ENCODE data around the gene PRSS12.

The PRSS12 gene

GRCh38 chr4:118367872-118368271 lies 15.1 kb upstream of the PRSS12 start:
- ATAC-seq: no peak
- H3K4me3 Mint-ChIP-seq: no peak overlapping the region
- H3K27me3 Mint-ChIP-seq: peaks cover 3% of the 10 kb centered on the region
- no peaks in the 10 kb centered on the region for H3K4me1 Mint-ChIP-seq
- no peak overlapping the region for H3K27ac Mint-ChIP-seq
- no peak for DNase-seq
- H3K9me3 Mint-ChIP-seq: no peaks in the 10 kb centered on the region

- Mint-ChIP-seq H3K9me3 (no peaks in the 10 kb centered on the region), H3K4me3 (no peak overlapping the region), H3K4me1 (no peaks in the 10 kb centered on the region), H3K27me3 (peaks cover 7% of the 10 kb centered on the region), H3K27ac (no peak overlapping the region)
- no peak for ATAC-seq
- DNase-seq: no peak
These were observed 14.6 kb upstream of the PRSS12 start for GRCh38 chr4:118367361-118367760.

DNA sequence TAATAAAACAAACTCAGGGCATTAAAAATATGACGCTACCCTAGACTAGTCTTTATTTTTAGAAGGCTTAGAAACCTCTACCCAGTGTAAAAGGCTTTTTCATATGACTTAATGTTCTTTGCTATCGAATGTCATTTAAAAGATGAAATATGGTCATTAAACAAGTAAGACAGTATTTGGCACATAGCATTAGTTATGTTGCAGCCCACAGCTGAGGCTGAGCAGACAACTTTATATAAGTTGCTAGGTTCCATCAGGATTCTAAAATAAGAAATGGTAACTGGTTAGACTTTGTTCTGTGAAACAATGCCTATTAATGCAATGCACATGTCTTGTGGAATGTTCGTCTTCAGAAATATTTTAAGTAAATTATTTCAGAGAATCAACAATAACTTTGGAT lies 10.4 kb upstream of the PRSS12 start:
- Mint-ChIP-seq H3K4me3 (no peak overlapping the region), H3K4me1 (no peaks in the 10 kb centered on the region), H3K27ac (no peak overlapping the region), H3K27me3 (peaks cover 40% of the 10 kb centered on the region), H3K9me3 (no peaks in the 10 kb centered on the region)
- DNase-seq (no peak), ATAC-seq (no peak)

GRCh38 chr4:118361192-118361591 lies 8.4 kb upstream of the PRSS12 start:
- Mint-ChIP-seq H3K4me1 (no peaks in the 10 kb centered on the region), H3K9me3 (no peaks in the 10 kb centered on the region), H3K27ac (no peak overlapping the region), H3K4me3 (no peak overlapping the region), H3K27me3 (peaks cover 59% of the 10 kb centered on the region)
- no peak for ATAC-seq
- DNase-seq: no peak

DNA sequence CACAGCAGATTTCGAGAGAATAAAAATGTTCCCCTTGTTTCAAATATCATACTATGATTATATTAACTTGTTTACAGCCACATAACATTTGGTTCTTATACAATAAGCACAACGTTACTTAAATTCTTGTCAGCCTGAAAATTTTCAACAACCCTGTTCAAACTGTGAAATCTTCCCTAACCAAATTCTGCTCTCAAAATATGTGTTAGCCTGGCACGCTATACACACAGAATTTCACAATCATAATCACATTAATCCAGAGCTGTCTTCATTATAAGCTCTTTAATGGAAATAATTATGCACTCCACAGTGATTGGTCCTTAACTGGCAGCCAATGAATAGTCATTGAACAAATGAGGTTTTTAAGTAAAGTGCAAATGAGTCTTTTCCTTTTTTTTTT lies 7.3 kb upstream of the PRSS12 start:
- H3K27ac Mint-ChIP-seq: no peak overlapping the region
- H3K9me3 Mint-ChIP-seq: no peaks in the 10 kb centered on the region
- DNase-seq: no peak
- no peak overlapping the region for H3K4me3 Mint-ChIP-seq
- H3K4me1 Mint-ChIP-seq: no peaks in the 10 kb centered on the region
- no peak for ATAC-seq
- peaks cover 70% of the 10 kb centered on the region for H3K27me3 Mint-ChIP-seq

DNA sequence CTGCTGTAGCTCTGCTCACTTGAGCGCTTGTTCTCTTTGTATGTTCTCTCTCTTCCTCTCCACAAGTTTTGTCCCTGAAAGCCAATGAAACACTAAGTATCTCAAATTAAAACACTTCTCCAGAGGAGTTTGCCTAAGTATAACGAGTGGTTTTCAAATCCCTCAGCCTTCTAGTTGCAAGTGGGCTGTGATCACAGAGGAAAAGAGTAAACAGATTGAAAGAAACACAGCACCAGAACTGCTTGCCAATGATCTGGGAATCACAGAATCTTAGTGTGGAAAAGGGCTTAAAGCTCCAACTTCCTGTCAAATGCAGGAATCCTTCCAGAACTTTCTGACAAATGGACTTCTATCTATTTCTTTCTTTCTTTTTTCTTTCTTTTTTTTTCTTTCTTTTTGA lies 4.8 kb upstream of the PRSS12 start:
- peaks cover 9% of the 10 kb centered on the region for H3K4me1 Mint-ChIP-seq
- peaks cover 87% of the 10 kb centered on the region for H3K27me3 Mint-ChIP-seq
- no peaks in the 10 kb centered on the region for H3K9me3 Mint-ChIP-seq
- DNase-seq (no peak), ATAC-seq (no peak)
- H3K27ac Mint-ChIP-seq: no peak overlapping the region
- no peak overlapping the region for H3K4me3 Mint-ChIP-seq

GRCh38 chr4:118356731-118357130 lies 3.9 kb upstream of the PRSS12 start:
- Mint-ChIP-seq H3K4me3 (no peak overlapping the region), H3K27ac (no peak overlapping the region), H3K4me1 (peaks cover 15% of the 10 kb centered on the region), H3K27me3 (peaks cover 89% of the 10 kb centered on the region), H3K9me3 (no peaks in the 10 kb centered on the region)
- ATAC-seq (no peak), DNase-seq (no peak)

DNA sequence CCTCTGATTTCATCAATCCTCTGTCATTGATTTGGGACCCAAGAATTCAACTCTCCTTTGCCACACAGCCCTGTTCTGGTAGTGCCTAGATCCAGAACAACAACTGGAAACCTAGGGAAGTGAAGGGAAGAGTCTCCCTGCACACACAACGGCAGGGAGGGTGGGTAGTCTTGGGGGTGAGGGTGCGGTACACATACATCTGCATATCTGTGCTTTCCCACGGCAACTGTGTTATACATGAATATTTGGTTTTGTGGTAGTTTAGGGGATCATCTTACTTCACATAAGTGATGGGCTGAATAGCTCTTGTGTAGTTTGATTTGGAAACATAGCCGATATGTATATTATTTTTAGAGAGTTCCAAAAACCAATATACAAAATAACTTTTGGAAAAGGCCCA lies 3.3 kb upstream of the PRSS12 start:
- DNase-seq (no peak), ATAC-seq (no peak)
- peaks cover 18% of the 10 kb centered on the region for H3K4me1 Mint-ChIP-seq
- no peaks in the 10 kb centered on the region for H3K9me3 Mint-ChIP-seq
- H3K27ac Mint-ChIP-seq: no peak overlapping the region
- H3K27me3 Mint-ChIP-seq: peaks cover 89% of the 10 kb centered on the region
- no peak overlapping the region for H3K4me3 Mint-ChIP-seq

DNA sequence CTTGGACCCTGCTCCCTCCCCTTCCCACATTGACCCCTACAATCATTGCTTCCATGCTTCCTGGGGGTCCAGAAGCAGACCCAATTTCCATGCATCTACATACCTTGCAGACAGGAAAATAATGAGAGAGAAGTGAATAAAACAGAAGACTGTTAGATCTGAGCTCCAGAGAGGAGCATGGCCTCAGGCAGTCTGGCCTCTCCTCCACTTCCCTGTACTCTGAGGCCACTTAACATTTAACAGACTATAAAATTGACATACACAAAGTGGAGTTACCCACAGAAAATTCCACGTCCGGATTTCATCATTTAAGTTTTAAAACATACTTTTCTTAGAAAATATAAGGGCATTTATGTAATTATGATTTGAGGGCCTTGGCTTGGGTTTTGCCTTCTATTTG lies 2.1 kb upstream of the PRSS12 start:
- DNase-seq (no peak), ATAC-seq (no peak)
- H3K27me3 Mint-ChIP-seq: peaks cover 96% of the 10 kb centered on the region
- H3K9me3 Mint-ChIP-seq: no peaks in the 10 kb centered on the region
- H3K4me1 Mint-ChIP-seq: peaks cover 18% of the 10 kb centered on the region
- no peak overlapping the region for H3K27ac Mint-ChIP-seq
- H3K4me3 Mint-ChIP-seq: no peak overlapping the region

- H3K4me3 Mint-ChIP-seq: peak overlapping the region; percentile 70 to 87
These were observed 779 bp upstream of the PRSS12 start for GRCh38 chr4:118353534-118354030.

DNA sequence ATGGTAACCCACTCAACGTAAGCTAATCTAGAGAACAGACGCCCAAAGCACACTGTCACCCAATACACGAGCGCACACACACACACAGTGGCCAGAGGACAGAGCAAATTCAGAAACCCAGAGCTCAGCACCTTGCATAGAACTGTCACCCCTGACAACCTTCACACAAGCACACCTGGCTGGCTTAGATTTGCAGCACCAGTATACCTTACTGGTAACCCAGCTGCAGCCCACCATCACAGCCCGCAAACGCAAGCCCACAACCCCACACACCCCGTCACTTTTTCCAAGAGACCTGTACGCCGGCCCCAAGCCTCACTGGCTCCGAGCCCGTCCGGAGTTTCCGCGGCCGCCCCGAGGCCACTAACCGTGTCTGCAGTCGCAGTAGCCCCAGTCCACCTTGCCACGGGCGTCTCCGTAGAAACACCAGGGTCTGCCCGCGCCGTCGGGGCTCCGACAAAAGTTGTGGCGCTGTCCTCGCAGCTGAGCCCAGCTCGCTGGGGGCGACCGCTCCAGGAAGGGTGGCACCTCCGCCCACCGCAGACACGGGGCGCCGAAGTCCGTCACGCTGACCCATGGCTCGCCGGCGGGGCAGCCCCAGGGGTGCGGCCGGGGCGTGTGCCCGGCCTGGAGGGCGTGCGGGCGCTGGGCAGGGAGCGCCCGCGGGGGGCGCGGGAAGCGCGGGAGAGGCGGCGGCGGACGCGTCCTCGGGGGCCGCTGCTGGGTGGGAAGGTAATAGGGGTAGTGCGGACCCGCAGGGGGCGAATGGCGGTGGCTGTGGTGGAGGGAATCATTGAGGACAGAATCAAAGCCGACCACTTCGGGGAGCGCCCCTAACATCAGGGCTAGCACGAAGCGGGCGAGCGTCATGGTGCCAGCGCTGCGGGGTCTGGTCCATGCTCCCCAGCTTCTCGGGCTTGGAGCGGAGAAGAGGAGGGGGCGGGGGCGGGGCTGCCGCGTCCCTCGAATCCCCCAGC lies 664 bp downstream of the PRSS12 start:
- peaks cover 18% of the 10 kb centered on the region for H3K4me1 Mint-ChIP-seq
- DNase-seq (peak; percentile 13 to 14), ATAC-seq (peak; percentile 55)

More at GRCh38 chr4:118353534-118354030, 779 bp upstream of the PRSS12 start:
- H3K9me3 Mint-ChIP-seq: no peaks in the 10 kb centered on the region
- H3K27ac Mint-ChIP-seq: no peak overlapping the region
- peaks cover 18% of the 10 kb centered on the region for H3K4me1 Mint-ChIP-seq
- H3K27me3 Mint-ChIP-seq: peaks cover 96% of the 10 kb centered on the region
- ATAC-seq (no peak), DNase-seq (no peak)

DNA sequence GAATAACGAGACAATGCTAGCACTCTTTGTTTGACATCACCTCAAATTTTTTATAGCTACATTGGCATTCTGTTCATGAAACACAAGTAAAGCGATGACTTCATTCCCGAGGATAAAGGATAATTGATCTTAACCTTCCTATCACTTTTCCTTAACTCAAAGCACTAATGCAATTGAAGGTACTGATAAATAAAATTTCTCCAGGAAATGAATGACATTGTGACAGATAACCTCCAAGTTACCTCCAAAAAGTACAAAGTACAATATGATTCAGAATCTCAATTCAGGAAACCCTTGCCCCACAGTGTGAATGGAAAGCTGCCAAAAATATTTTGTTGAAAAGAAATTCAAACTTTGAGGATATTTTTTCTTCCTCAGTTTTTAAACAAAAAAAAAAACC lies 1.8 kb downstream of the PRSS12 start:
- Mint-ChIP-seq H3K4me1 (peaks cover 18% of the 10 kb centered on the region), H3K4me3 (no peak overlapping the region), H3K27ac (no peak overlapping the region), H3K9me3 (no peaks in the 10 kb centered on the region), H3K27me3 (peaks cover 89% of the 10 kb centered on the region)
- no peak for DNase-seq
- no peak for ATAC-seq

More for the DNA sequence above, 664 bp downstream of the PRSS12 start:
- no peak overlapping the region for H3K27ac Mint-ChIP-seq
- H3K4me3 Mint-ChIP-seq: peak overlapping the region; percentile 59 to 66
- peaks cover 89% of the 10 kb centered on the region for H3K27me3 Mint-ChIP-seq
- no peaks in the 10 kb centered on the region for H3K9me3 Mint-ChIP-seq

DNA sequence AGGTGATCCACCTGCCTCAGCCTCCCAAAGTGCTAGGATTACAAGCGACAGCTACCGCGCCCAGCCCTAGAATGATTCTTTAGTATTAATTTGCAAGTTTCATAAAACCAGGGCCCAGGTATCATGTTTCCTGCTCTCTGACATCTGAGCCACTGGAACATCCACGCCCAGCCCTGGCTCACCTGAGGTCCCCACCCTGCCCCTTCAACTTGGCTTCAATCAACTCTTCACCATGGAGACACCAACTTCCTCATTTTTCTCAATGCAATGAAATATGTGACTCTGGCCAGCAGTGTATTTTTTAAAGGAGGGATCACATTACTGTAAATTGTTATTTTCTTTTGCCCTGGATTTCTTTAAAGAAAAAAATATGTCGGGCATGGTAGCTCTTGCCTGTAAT lies 3.9 kb downstream of the PRSS12 start:
- Mint-ChIP-seq H3K27me3 (peaks cover 71% of the 10 kb centered on the region), H3K9me3 (no peaks in the 10 kb centered on the region), H3K27ac (no peak overlapping the region), H3K4me3 (no peak overlapping the region), H3K4me1 (peaks cover 18% of the 10 kb centered on the region)
- no peak for ATAC-seq
- no peak for DNase-seq

GRCh38 chr4:118346495-118346894 lies 6.3 kb downstream of the PRSS12 start:
- Mint-ChIP-seq H3K9me3 (no peaks in the 10 kb centered on the region), H3K4me3 (no peak overlapping the region), H3K4me1 (peaks cover 1% of the 10 kb centered on the region), H3K27me3 (peaks cover 52% of the 10 kb centered on the region), H3K27ac (no peak overlapping the region)
- ATAC-seq: no peak
- no peak for DNase-seq

DNA sequence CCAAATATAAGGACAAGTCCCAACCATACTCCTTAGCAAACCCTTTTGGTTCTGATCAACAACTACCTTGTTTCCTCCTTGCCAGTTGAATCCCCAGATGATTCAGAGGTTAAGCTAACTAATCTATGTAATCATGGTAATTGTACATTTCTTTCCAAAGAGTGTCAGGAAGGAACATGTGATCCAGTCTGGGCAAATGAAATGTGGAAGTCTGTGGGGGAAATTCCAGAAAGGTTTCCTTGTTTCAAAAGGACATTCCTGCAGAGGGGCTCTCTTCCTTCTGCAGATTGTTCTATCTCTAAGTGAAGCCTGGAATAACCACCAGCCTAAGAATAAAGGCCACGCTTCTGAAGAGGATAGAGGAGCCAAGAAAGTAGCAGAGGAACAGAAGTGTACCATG lies 7.0 kb downstream of the PRSS12 start:
- H3K27me3 Mint-ChIP-seq: peaks cover 52% of the 10 kb centered on the region
- DNase-seq: no peak
- no peaks in the 10 kb centered on the region for H3K9me3 Mint-ChIP-seq
- no peak for ATAC-seq
- no peaks in the 10 kb centered on the region for H3K4me1 Mint-ChIP-seq
- no peak overlapping the region for H3K27ac Mint-ChIP-seq
- H3K4me3 Mint-ChIP-seq: no peak overlapping the region

GRCh38 chr4:118344801-118345200 lies 8.0 kb downstream of the PRSS12 start:
- Mint-ChIP-seq H3K27me3 (peaks cover 46% of the 10 kb centered on the region), H3K4me3 (no peak overlapping the region), H3K27ac (no peak overlapping the region), H3K9me3 (no peaks in the 10 kb centered on the region), H3K4me1 (no peaks in the 10 kb centered on the region)
- ATAC-seq (no peak), DNase-seq (no peak)
